IPS-20b (cell line): Measurements from ENCODE around the gene SCN8A.
"Not testable (repeated sequence)": the region's sequence is repeated elsewhere in the genome, so short reads cannot be mapped to it uniquely, and the experiment has no call there.

ENCODE experiments used
- H3K27ac ChIP-seq: one replicate; pipeline ENCODE4 v1.5.1; 2013; ENCODE audit warnings: low read length
- H3K27me3 ChIP-seq: 2 replicates; pipeline ENCODE4 v1.6.1; 2013; ENCODE audit warnings: mild to moderate bottlenecking, low read length, inconsistent platforms; ENCODE audit not compliant: insufficient read depth
- H3K36me3 ChIP-seq: 2 replicates; pipeline ENCODE4 v1.6.1; 2013; ENCODE audit warnings: low read depth, mild to moderate bottlenecking, inconsistent platforms, low read length, moderate library complexity; ENCODE audit not compliant: insufficient read depth
- H3K4me1 ChIP-seq: 2 replicates; pipeline ENCODE4 v1.6.1; 2013; ENCODE audit warnings: mild to moderate bottlenecking, control low read depth, inconsistent platforms, low read length, moderate library complexity; ENCODE audit not compliant: insufficient read depth
- H3K4me3 ChIP-seq: 2 replicates; pipeline ENCODE4 v1.5.1; 2013; ENCODE audit warnings: mild to moderate bottlenecking, low read length, inconsistent platforms
- H3K9ac ChIP-seq: 2 replicates; pipeline ENCODE4 v1.6.1; 2013; ENCODE audit warnings: low read depth, mild to moderate bottlenecking, inconsistent platforms, low read length, moderate library complexity
- H3K9me3 ChIP-seq: 2 replicates; pipeline ENCODE4 v1.6.1; 2013; ENCODE audit warnings: mild to moderate bottlenecking, low read depth, low read length, inconsistent platforms; ENCODE audit not compliant: insufficient read depth

Gene SCN8A

GRCh38 chr12:51774933-51775332 is 183.9 kb downstream of the SCN8A start:
- peaks cover 42% of the 10 kb centered on the region for H3K36me3 ChIP-seq
- no peak overlapping the region for H3K27ac ChIP-seq
- H3K27me3 ChIP-seq, result no peaks in the 10 kb centered on the region

GRCh38 chr12:51777457-51777856 is 186.4 kb downstream of the SCN8A start:
- Histone ChIP-seq H3K27me3 (no peaks in the 10 kb centered on the region), H3K36me3 (peaks cover 25% of the 10 kb centered on the region), H3K4me1 (no peaks in the 10 kb centered on the region), H3K27ac (no peak overlapping the region), H3K4me3 (no peak overlapping the region), H3K9ac (no peak overlapping the region), H3K9me3 (no peaks in the 10 kb centered on the region)

More at GRCh38 chr12:51774933-51775332, 183.9 kb downstream of the SCN8A start:
- H3K4me3 ChIP-seq, result no peak overlapping the region
- H3K9ac ChIP-seq, result no peak overlapping the region
- no peaks in the 10 kb centered on the region for H3K9me3 ChIP-seq
- H3K4me1 ChIP-seq, result no peaks in the 10 kb centered on the region

GRCh38 chr12:51777973-51778372 is 186.9 kb downstream of the SCN8A start:
- Histone ChIP-seq H3K27ac (no peak overlapping the region), H3K4me1 (no peaks in the 10 kb centered on the region), H3K9me3 (no peaks in the 10 kb centered on the region), H3K36me3 (peaks cover 24% of the 10 kb centered on the region), H3K27me3 (no peaks in the 10 kb centered on the region), H3K9ac (no peak overlapping the region), H3K4me3 (no peak overlapping the region)

GRCh38 chr12:51779876-51780275 is 188.8 kb downstream of the SCN8A start:
- peaks cover 6% of the 10 kb centered on the region; the same call in 1 of the 2 replicates for H3K36me3 ChIP-seq
- no peaks in the 10 kb centered on the region for H3K4me1 ChIP-seq
- no peaks in the 10 kb centered on the region for H3K27me3 ChIP-seq
- no peak overlapping the region for H3K4me3 ChIP-seq
- no peak overlapping the region for H3K27ac ChIP-seq
- no peaks in the 10 kb centered on the region for H3K9me3 ChIP-seq
- H3K9ac ChIP-seq, result no peak overlapping the region

GRCh38 chr12:51784688-51785087 is 193.7 kb downstream of the SCN8A start:
- H3K27me3 ChIP-seq, result no peaks in the 10 kb centered on the region
- H3K9me3 ChIP-seq, result no peaks in the 10 kb centered on the region
- H3K4me1 ChIP-seq, result no peaks in the 10 kb centered on the region
- peaks cover 19% of the 10 kb centered on the region for H3K36me3 ChIP-seq
- H3K4me3 ChIP-seq, result no peak overlapping the region
- no peak overlapping the region for H3K9ac ChIP-seq
- H3K27ac ChIP-seq, result no peak overlapping the region

- Histone ChIP-seq H3K36me3 (peaks cover 31% of the 10 kb centered on the region), H3K9ac (no peak overlapping the region), H3K9me3 (no peaks in the 10 kb centered on the region), H3K4me3 (no peak overlapping the region), H3K4me1 (no peaks in the 10 kb centered on the region), H3K27ac (no peak overlapping the region), H3K27me3 (no peaks in the 10 kb centered on the region)
Observed at GRCh38 chr12:51785906-51786305, 194.9 kb downstream of the SCN8A start.

- H3K4me1 ChIP-seq, result no peaks in the 10 kb centered on the region
- no peak overlapping the region for H3K9ac ChIP-seq
- no peak overlapping the region for H3K4me3 ChIP-seq
- H3K27ac ChIP-seq, result no peak overlapping the region
- H3K9me3 ChIP-seq, result no peaks in the 10 kb centered on the region
- peaks cover 40% of the 10 kb centered on the region for H3K36me3 ChIP-seq
- H3K27me3 ChIP-seq, result no peaks in the 10 kb centered on the region
Observed at GRCh38 chr12:51788876-51789275, 197.8 kb downstream of the SCN8A start.

GRCh38 chr12:51792417-51792816 is 201.4 kb downstream of the SCN8A start:
- peaks cover 73% of the 10 kb centered on the region for H3K36me3 ChIP-seq

GRCh38 chr12:51793201-51793600 is 202.2 kb downstream of the SCN8A start:
- H3K9me3 ChIP-seq, result no peaks in the 10 kb centered on the region
- peaks cover 81% of the 10 kb centered on the region for H3K36me3 ChIP-seq
- no peak overlapping the region for H3K27ac ChIP-seq
- H3K4me3 ChIP-seq, result no peak overlapping the region
- no peak overlapping the region for H3K9ac ChIP-seq
- no peaks in the 10 kb centered on the region for H3K4me1 ChIP-seq
- no peaks in the 10 kb centered on the region for H3K27me3 ChIP-seq

More at GRCh38 chr12:51792417-51792816, 201.4 kb downstream of the SCN8A start:
- Histone ChIP-seq H3K4me3 (no peak overlapping the region), H3K9ac (no peak overlapping the region), H3K27me3 (no peaks in the 10 kb centered on the region), H3K4me1 (no peaks in the 10 kb centered on the region), H3K27ac (no peak overlapping the region), H3K9me3 (no peaks in the 10 kb centered on the region)

GRCh38 chr12:51797301-51797700 is 206.3 kb downstream of the SCN8A start:
- Histone ChIP-seq H3K36me3 (peaks cover 44% of the 10 kb centered on the region), H3K9ac (no peak overlapping the region), H3K27me3 (no peaks in the 10 kb centered on the region), H3K4me3 (no peak overlapping the region), H3K9me3 (no peaks in the 10 kb centered on the region), H3K27ac (no peak overlapping the region), H3K4me1 (peaks cover 4% of the 10 kb centered on the region; the same call in 1 of the 2 replicates)

- peaks cover 41% of the 10 kb centered on the region for H3K36me3 ChIP-seq
- not testable (repeated sequence) for H3K27ac ChIP-seq, H3K9ac ChIP-seq, H3K4me3 ChIP-seq, H3K9me3 ChIP-seq, H3K27me3 ChIP-seq, H3K4me1 ChIP-seq
Observed at GRCh38 chr12:51798051-51798450, 207.0 kb downstream of the SCN8A start.

- Histone ChIP-seq H3K4me1 (peaks cover 7% of the 10 kb centered on the region; the same call in 1 of the 2 replicates), H3K27ac (no peak overlapping the region), H3K27me3 (no peaks in the 10 kb centered on the region), H3K4me3 (no peak overlapping the region), H3K9me3 (no peaks in the 10 kb centered on the region), H3K36me3 (peaks cover 41% of the 10 kb centered on the region), H3K9ac (no peak overlapping the region)
Observed at GRCh38 chr12:51798501-51798900, 207.5 kb downstream of the SCN8A start.
